Esophagus (tissue), 2 donors: ENCODE results near the gene CEMP1. TPM values are rescaled to one million over a fixed set of nuclear protein-coding genes. Genes with fewer than 3 reads are reported as not detected.
A peak's percentile ranks its signal among the peaks of the same experiment; 100 is the strongest.

ENCODE experiments used
- H3K27ac ChIP-seq, 2 donors: one replicate each; pipeline ENCODE4 v1.5.1; 2013; ENCODE audit warnings: low read depth in 2 of 2, mild to moderate bottlenecking in 2 of 2, inconsistent platforms in 1 of 2, low read length in 1 of 2, moderate library complexity in 1 of 2
- H3K27me3 ChIP-seq, 2 donors: one replicate each; pipeline ENCODE4 v1.6.1; 2013; ENCODE audit warnings: low read length in 2 of 2, control low read depth in 1 of 2, mild to moderate bottlenecking in 1 of 2; ENCODE audit not compliant: insufficient read depth in 2 of 2, control insufficient read depth in 1 of 2
- H3K36me3 ChIP-seq, 2 donors: one replicate each; pipeline ENCODE4 v1.6.1; 2013; ENCODE audit warnings: low read length in 1 of 2; ENCODE audit not compliant: control insufficient read depth in 2 of 2, insufficient read depth in 2 of 2
- H3K4me1 ChIP-seq, 2 donors: one replicate each; pipeline ENCODE4 v1.6.1; 2013; ENCODE audit warnings: low read length in 1 of 2; ENCODE audit not compliant: control insufficient read depth in 2 of 2, insufficient read depth in 2 of 2
- H3K4me3 ChIP-seq, 2 donors: one replicate each; pipeline ENCODE4 v1.5.1; 2013; ENCODE audit warnings: low read length in 2 of 2, mild to moderate bottlenecking in 2 of 2, low read depth in 1 of 2, moderate library complexity in 1 of 2
- H3K9me3 ChIP-seq, 2 donors: one replicate each; pipeline ENCODE4 v1.6.1; 2013; ENCODE audit warnings: mild to moderate bottlenecking in 2 of 2, low read depth in 1 of 2, low read length in 1 of 2, moderate library complexity in 1 of 2; ENCODE audit not compliant: control insufficient read depth in 2 of 2, insufficient read depth in 1 of 2
- WGBS, 2 donors: extraction: QIAGEN DNeasy Blood & Tissue Kit; methylation state at CpG; one replicate each; pipeline ENCODE4 v1.1.7; 2013; 5-methylcytosine and 5-hydroxymethylcytosine counted together
- polyA plus RNA-seq, 2 donors: library from polyadenylated mRNA; stranded (reverse); fragments of 200-250 nt; gene quantifications; one replicate each; pipeline ENCODE4 v1.2.3, GENCODE V29; 2013
- donor health status: healthy with polysubstance abuse.
- donor health status: Bipolar disorder and iron deficiency.

CEMP1 gene
- polyA plus RNA-seq, 2 donors, result 0.18 to 0.55 TPM

DNA sequence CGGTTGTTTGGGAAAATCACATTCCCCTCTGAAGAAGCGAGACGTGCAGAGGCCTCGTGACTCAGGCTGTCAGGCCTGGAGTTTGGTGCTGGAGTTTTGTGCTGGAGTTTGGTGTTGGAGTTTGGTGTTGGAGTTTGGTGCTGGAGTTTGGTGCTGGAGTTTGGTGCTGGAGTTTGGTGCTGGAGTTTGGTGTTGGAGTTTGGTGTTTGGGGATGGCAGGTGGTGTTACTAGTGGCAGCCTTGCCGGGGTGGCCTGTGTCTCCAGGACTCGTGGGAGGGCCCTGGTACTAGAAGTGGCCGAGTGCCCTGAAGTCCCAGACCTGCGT lies 43.7 kb downstream of the CEMP1 start:
- H3K4me3 ChIP-seq, result no peak overlapping the region
- peaks cover 0 to 5% of the 10 kb centered on the region in 2 donors for H3K4me1 ChIP-seq
- no peaks in the 10 kb centered on the region for H3K27me3 ChIP-seq
- 63 to 65% methylated on average over 8 of the region's 8 CpGs for WGBS, 2 donors
- H3K27ac ChIP-seq, result no peak overlapping the region
- no peaks in the 10 kb centered on the region for H3K9me3 ChIP-seq
- H3K36me3 ChIP-seq, result no peaks in the 10 kb centered on the region

DNA sequence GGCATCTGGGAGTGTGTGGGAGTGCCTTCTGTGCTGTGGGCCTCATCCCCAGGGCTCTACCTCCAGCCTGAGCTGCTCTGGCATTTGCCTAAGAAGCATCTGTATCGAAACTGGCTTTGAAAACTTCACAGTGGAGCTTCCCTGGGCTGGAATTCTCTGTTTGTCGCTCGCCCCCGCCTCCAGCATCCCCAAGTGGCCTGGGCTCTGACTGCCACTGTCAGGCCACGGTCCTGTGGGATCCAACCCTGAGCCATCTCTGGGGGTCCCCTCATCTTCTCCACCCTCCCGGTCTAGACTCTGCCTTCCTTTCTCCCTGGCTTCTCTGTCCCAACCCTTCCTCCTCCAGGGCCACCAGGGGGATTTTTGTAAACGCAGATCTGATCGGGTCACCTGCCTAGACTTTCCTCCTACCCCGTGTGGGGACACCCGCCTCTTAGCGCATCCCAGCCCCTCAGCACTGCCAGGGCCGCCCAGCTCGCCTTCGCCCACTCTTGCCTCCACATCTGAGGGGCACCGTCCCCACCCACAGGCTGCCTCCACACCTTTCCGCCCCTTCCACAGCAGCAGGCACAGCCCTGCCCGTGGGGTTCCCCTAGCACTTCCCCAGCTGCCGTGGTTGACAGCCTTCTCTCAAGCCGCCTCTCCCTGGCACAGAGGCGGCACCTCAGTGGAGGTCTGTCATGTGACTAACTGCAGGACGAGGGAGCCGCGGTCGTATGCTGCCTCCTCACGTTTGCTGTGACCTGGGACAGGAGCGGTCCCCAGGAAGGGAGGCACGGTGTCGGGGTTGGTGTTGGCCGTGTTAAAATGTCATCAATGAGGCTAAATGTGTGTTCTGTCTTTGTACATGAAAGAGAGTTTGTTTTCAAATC lies 44.3 kb downstream of the CEMP1 start:
- Histone ChIP-seq H3K27ac (no peak overlapping the region), H3K4me1 (peaks cover 0 to 5% of the 10 kb centered on the region in 2 donors), H3K4me3 (no peak overlapping the region), H3K36me3 (no peaks in the 10 kb centered on the region), H3K27me3 (no peaks in the 10 kb centered on the region), H3K9me3 (no peaks in the 10 kb centered on the region)
- 52 to 54% methylated on average over 29 of the region's 29 CpGs for WGBS, 2 donors

DNA sequence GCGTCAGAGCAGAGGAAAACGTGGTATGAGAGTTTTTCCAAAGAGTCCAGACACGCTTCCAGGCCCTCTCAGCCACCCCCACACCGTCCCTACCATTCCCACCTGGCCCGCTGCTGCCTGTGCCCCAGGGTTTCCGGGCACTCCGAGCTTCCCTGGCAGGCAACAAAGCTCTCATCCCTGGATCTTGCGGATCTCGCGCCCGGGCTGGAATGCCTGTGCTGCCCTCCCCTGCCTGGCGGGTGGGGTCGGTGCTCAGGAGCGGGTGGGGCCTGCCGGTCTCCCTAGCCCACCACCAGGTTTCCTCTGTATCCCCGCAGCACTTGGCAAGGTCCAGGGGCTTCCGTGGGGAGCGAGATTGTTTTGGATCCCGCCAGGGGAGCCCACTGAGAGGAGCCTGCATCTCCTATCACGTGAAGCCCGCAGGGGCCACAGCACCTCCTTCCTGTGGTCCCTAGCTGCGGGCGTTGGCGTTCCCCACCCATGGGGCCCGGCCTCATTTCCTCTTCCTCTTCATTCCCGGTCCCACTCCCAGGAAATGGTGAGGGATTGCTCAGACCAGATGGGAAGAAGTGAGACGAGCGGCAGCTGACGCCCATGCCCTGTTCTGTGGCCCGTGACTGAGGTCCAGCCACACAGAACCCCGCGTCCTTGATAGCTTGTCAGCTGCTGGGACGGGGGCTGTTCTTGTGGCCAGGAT lies 45.2 kb downstream of the CEMP1 start:
- Histone ChIP-seq H3K27me3 (no peaks in the 10 kb centered on the region), H3K4me3 (no peak overlapping the region), H3K36me3 (no peaks in the 10 kb centered on the region), H3K9me3 (no peaks in the 10 kb centered on the region), H3K27ac (no peak overlapping the region), H3K4me1 (peaks cover 0 to 5% of the 10 kb centered on the region in 2 donors)
- WGBS, 2 donors, result 65 to 77% methylated on average over 33 of the region's 33 CpGs

DNA sequence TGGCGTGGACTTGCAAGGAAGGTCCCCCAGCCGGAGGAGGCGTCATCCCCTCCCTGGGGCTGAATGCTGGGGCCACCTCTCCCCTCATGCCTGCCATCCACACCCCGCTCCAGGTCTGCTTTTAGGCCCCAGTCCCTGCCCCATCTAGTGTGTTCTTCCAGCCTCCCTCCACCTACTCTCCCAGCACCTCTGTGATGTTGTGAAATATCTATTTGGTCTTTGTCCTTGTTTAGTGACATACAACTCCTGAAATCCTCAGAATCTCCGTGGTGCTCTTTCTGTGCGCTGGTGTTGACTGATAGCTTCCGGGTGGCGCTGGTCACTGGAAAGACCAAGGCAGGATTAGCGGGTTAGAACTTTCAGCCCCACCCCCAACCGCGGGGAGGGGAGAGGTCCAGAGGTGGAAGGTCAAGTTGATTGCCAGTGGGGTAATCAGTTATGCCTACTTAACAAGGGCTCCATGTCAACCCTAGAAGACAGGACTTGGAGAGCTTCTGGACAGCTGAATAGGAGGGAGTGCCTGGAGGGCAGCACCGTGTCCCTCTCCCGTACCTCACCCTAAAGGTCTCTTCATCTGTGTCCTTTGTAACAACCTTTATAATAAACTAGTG lies 46.2 kb downstream of the CEMP1 start:
- H3K27ac ChIP-seq, result no peak overlapping the region
- 84 to 85% methylated on average over 13 of the region's 13 CpGs for WGBS, 2 donors
- H3K27me3 ChIP-seq, result no peaks in the 10 kb centered on the region
- no peak overlapping the region for H3K4me3 ChIP-seq
- no peaks in the 10 kb centered on the region for H3K9me3 ChIP-seq
- H3K4me1 ChIP-seq, result peaks cover 0 to 8% of the 10 kb centered on the region in 2 donors
- H3K36me3 ChIP-seq, result no peaks in the 10 kb centered on the region

DNA sequence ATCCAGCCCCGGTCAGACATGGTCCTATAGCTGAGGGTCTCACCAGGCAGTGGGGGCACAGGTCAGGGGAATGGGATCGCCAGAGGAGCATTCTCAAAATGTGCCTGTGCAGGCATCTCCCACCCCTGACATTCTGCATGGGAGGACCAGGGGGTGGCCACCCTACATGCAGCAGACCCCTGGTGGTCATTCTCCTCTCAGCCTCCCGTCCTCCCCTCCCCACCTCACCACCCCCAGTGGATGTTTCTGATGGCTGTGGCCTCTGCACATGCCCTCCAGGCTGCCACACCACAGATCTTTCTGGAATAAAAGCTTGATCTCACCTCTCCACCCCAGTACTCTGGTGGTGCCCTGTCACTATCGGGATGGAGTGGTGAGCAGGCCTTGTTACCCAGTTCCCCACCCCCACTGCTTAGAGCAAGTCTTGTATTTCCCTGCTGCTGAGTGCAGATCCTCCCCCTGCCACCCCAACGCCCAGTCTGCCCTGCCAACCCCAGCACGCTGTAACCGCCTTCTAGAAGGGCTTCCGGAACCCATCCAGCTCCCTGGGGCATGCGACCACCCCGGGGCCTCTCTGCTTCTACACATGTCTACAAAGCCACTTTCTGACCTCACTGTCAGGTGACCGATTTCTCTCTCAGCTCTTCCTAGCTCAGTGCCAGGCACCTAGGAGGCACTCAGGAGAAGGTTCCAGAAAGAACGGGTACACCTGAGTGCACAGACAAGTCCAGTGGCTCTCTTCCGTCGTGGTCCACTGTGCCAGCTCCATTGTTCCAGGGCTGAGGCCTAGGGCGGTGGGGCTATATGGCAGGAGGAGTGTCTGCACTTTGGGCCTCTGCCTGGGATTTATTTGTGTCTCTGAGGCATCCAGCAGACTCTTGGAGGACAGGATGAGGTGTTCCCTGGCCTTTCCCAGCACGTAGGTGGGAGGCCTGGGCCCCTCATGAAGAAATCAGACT lies 47.0 kb downstream of the CEMP1 start:
- 84 to 88% methylated on average over 16 of the region's 16 CpGs for WGBS, 2 donors
- no peaks in the 10 kb centered on the region for H3K9me3 ChIP-seq
- H3K27ac ChIP-seq, result no peak overlapping the region
- no peaks in the 10 kb centered on the region for H3K36me3 ChIP-seq
- H3K27me3 ChIP-seq, result no peaks in the 10 kb centered on the region
- no peak overlapping the region for H3K4me3 ChIP-seq
- peaks cover 0 to 8% of the 10 kb centered on the region in 2 donors for H3K4me1 ChIP-seq

DNA sequence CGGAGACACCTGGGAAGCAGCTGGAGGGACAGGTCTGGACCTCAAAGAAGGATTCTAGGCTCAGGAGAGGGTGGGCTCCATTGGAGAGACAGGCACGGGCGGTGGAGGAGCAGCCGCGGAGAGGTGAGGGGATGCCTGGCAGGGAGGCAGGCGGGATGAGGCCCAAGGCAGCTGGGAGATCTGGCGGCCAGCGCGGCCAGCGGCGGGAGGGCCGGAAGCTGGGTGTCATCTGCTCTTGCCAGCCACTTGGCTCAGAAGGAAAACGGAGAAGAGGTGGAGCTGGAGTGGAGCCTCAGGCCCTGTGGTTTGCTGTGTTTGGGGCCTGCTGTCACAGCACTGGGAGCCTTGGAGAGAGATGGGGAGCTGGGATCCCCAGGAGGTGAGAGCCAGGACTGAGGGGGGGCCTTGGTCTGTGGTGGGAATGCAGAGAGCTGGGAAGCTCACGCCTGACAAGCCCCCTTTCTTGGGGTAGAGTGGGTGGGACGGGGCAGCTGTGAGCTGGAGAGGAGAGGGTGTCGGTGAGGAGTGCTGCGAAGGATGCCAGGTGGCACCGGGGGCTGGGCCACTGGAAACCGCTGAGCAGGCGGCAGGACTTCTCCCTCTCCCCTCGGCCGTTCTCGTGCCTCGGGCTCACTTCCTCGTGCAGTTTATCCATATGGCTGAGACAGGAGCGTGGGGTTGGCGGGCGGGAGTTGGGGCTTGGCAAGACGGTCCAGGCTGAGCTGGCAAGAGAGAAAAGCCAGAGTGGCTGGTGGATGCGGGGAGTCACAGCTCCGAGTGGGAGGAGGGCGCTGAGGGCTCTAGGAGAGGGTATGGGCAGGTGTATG lies 48.3 kb downstream of the CEMP1 start:
- peaks cover 0 to 8% of the 10 kb centered on the region in 2 donors for H3K4me1 ChIP-seq
- 55 to 59% methylated on average over 31 to 32 of the region's 32 CpGs for WGBS, 2 donors
- H3K4me3 ChIP-seq, result peak overlapping the region in 1 of 2 donors; percentile 14
- peak overlapping the region; percentile 54 to 59 for H3K27ac ChIP-seq
- no peaks in the 10 kb centered on the region for H3K9me3 ChIP-seq
- H3K36me3 ChIP-seq, result no peaks in the 10 kb centered on the region
- no peaks in the 10 kb centered on the region for H3K27me3 ChIP-seq

DNA sequence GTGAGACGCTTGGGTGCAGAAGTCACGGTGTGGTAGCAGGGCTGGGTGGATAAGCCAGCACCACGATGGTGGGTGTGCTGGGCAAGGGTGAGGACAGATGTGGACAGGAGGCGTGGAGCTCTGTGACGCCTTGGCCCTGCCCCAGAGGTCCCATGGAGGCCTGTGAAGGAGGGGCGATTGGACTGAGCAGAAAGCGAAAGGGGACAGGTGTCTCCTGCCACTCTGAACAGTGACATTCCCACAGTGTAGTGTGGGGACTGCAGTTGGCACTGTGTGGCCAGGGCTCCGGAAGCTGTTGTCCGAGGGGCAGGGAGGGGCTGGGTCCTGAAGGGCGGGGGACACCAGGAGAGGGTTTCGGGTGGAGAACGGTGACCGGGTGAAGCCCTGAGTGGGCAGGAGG lies 49.0 kb downstream of the CEMP1 start:
- Histone ChIP-seq H3K4me3 (no peak overlapping the region), H3K36me3 (no peaks in the 10 kb centered on the region), H3K4me1 (peaks cover 0 to 8% of the 10 kb centered on the region in 2 donors), H3K27ac (peak overlapping the region in 1 of 2 donors; percentile 29), H3K9me3 (no peaks in the 10 kb centered on the region), H3K27me3 (no peaks in the 10 kb centered on the region)
- WGBS, 2 donors, result 76% methylated on average over 13 of the region's 13 CpGs

DNA sequence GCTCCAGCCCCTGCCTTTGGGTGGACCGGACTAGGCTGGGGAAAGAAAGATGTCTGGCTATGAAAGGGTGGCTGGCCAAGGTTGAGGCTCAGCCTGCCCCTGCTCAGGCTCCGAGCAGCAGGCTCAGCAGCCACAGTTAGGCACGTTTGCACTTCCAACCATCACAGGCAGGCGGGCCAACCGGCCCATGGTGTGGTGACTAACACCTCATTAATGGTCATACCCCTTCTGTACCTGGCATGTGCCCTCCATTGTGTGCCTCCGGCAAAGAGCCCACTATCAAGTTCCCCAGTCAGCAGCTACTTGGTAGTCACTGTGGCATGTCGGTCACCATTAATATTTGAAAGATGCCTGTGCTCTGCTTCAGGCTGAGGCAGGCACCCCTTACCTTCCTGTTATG lies 49.5 kb downstream of the CEMP1 start:
- WGBS, 2 donors, result 69 to 72% methylated on average over 7 of the region's 7 CpGs
- Histone ChIP-seq H3K4me1 (peaks cover 0 to 6% of the 10 kb centered on the region in 2 donors), H3K36me3 (no peaks in the 10 kb centered on the region), H3K27ac (no peak overlapping the region), H3K27me3 (no peaks in the 10 kb centered on the region), H3K9me3 (no peaks in the 10 kb centered on the region), H3K4me3 (no peak overlapping the region)
